Vein endothelial cell (primary cell): ENCODE measurements around the gene SELENBP1. TPM values are rescaled to one million over a fixed set of nuclear protein-coding genes. Genes with fewer than 3 reads are reported as not detected.

ENCODE experiments used
- total RNA-seq: library from RNA; depleted of rRNA; stranded (reverse); fragments of >200 nt; gene quantifications from 2 replicates; pipeline ENCODE4 v1.2.3, GENCODE V29; 2012

SELENBP1 gene
- total RNA-seq, result 3.3 and 4.2 TPM in 2 replicates

GRCh38 chr1:151372058-151372934 is at the start of gene SELENBP1:
SELENBP1 (minus strand) TSS chr1:151372705; CDS start chr1:151372641, 64 bp downstream.

GRCh38 chr1:151399324-151400171 is 27.0 kb upstream of the SELENBP1 start, which contains the start of gene PSMB4:
PSMB4 (plus strand) TSS chr1:151399573; CDS start chr1:151399588, 15 bp downstream.

DNA sequence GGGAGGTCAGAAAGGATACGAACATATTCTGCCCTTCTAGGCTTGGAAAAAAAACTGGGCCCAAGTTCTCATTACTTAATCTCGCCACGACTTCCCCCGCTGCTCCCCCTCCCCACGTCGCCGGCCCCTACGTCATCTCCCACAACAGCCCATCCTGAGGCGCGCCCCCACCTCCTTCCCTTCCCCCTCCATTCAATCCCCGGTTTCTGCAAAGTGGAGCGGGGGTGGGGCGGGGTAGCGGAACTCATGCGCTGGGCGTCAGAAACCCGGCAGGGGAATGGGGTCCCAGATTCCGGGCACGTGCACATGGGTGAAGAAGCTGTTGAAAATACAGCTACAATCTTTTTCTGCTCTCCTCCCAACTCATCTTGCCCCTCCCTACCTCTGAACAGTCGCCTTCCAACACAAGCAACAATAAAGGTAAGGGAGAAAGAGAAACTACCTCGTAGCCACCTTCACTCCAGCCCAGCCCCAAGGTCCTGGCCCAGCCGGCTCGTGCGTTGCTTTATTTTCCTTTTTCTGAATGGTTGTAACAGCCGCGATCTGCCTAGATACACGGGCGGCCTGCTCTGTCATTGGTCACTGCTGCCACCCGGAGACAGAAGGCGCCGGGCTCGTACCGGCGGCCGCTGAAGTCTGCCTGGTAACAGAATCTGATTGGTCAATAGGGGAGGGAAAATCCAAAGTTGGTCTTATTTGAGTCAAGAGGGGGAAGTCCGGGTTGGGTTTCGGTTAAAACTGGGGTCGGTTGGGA is 25.6 kb downstream of the SELENBP1 start, which contains the start of gene RFX5:
RFX5 (minus strand) TSS at position 484 of the 754 bp plus-strand sequence. CDS start 932 bp downstream, outside the sequence.

GRCh38 chr1:151327223-151327902 is 45.1 kb downstream of the SELENBP1 start, which contains the start of gene PI4KB:
PI4KB (minus strand) TSS chr1:151327416; CDS start chr1:151316481, 10,935 bp downstream.

Other genes with a start within 250 kb of the SELENBP1 start
- 15.6 and 17.6 TPM in 2 replicates for gene SEMA6C, start 226.1 kb downstream of the SELENBP1 start, total RNA-seq
- not detected in 2 replicates for gene TNFAIP8L2, start 216.1 kb downstream of the SELENBP1 start, total RNA-seq
- 5.2 TPM in 2 replicates for gene LYSMD1, start 206.8 kb downstream of the SELENBP1 start, total RNA-seq
- 30.4 and 33.4 TPM in 2 replicates for gene SCNM1, start 206.6 kb downstream of the SELENBP1 start, total RNA-seq
- gene TMOD4, start 196.7 kb downstream of the SELENBP1 start, total RNA-seq, result not detected in 2 replicates
- 58.5 and 60.7 TPM in 2 replicates for gene VPS72, start 182.5 kb downstream of the SELENBP1 start, total RNA-seq
- gene PIP5K1A, start 174.2 kb downstream of the SELENBP1 start, total RNA-seq, result 57.8 and 58.0 TPM in 2 replicates
- 132 and 160 TPM in 2 replicates for gene PSMD4, start 118.0 kb downstream of the SELENBP1 start, total RNA-seq
- gene ZNF687, start 90.4 kb downstream of the SELENBP1 start, total RNA-seq, result 16.4 and 22.9 TPM in 2 replicates
- gene PI4KB, start 45.3 kb downstream of the SELENBP1 start, total RNA-seq, result 41.3 and 47.4 TPM in 2 replicates
- gene RFX5, start 25.5 kb downstream of the SELENBP1 start, total RNA-seq, result 51.3 and 54.9 TPM in 2 replicates
- 381 and 398 TPM in 2 replicates for gene PSMB4, start 26.9 kb upstream of the SELENBP1 start, total RNA-seq
- 36.6 and 37.1 TPM in 2 replicates for gene POGZ, start 86.8 kb upstream of the SELENBP1 start, total RNA-seq
- gene CGN, start 138.7 kb upstream of the SELENBP1 start, total RNA-seq, result under 0.01 and 0.96 TPM in 2 replicates
- 3.9 and 5.9 TPM in 2 replicates for gene TUFT1, start 167.6 kb upstream of the SELENBP1 start, total RNA-seq
- 17.9 and 18.6 TPM in 2 replicates for gene SNX27, start 239.3 kb upstream of the SELENBP1 start, total RNA-seq